Neural cell (in vitro differentiated cells): ENCODE data around the gene DUSP5.
"Not testable (repeated sequence)": the region's sequence is repeated elsewhere in the genome, so short reads cannot be mapped to it uniquely, and the experiment has no call there.

Experiments
- CTCF ChIP-seq: fragments of 450-650 bp; IDR thresholded peaks from 2 replicates; pipeline ENCODE4 v1.5.1; 2014; ENCODE audit warnings: antibody characterized with exemption, mild to moderate bottlenecking, moderate library complexity; ENCODE audit not compliant: poor library complexity, severe bottlenecking
- EP300 ChIP-seq: fragments of 450-650 bp; conservative IDR thresholded peaks from 2 replicates; pipeline ENCODE4 v1.6.1; 2014; ENCODE audit warnings: antibody characterized with exemption, mild to moderate bottlenecking, moderate library complexity; ENCODE audit not compliant: poor library complexity, severe bottlenecking
- EZH2 ChIP-seq: fragments of 200-600, 300-800 bp; shearing (Covaris generic), sonication (generic); IDR thresholded peaks from 2 replicates; pipeline ENCODE4 v1.6.1; 2014; ENCODE audit warnings: antibody characterized with exemption, low read length, borderline replicate concordance, mild to moderate bottlenecking; ENCODE audit not compliant: insufficient read depth, poor library complexity, severe bottlenecking
- MXI1 ChIP-seq: fragments of 450-650 bp; conservative IDR thresholded peaks from 2 replicates; pipeline ENCODE4 v1.6.1; 2014; ENCODE audit warnings: antibody characterized with exemption, mild to moderate bottlenecking; ENCODE audit not compliant: poor library complexity, severe bottlenecking
- POLR2AphosphoS5 ChIP-seq: IDR thresholded peaks from 2 replicates; pipeline ENCODE4 v1.6.1; 2012
- RAD21 ChIP-seq: fragments of 450-650 bp; conservative IDR thresholded peaks from 2 replicates; pipeline ENCODE4 v1.6.1; 2014; ENCODE audit warnings: antibody characterized with exemption, mild to moderate bottlenecking, moderate library complexity
- REST ChIP-seq: IDR thresholded peaks from 2 replicates; pipeline ENCODE4 v1.6.1; 2012; ENCODE audit warnings: borderline replicate concordance
- TAF1 ChIP-seq: IDR thresholded peaks from 2 replicates; pipeline ENCODE4 v1.6.1; 2012; ENCODE audit warnings: low read depth

GRCh38 chr10:110470541-110470940 is 27.2 kb upstream of the DUSP5 start:
- not testable (repeated sequence) for TF ChIP-seq MXI1, EP300, CTCF, TAF1, REST, EZH2, POLR2AphosphoS5, RAD21
